NCI-H82 treated with DMSO at 0.1 percent for 48 hours (cell line): ENCODE measurements around the gene ZNF592.
"Not testable (repeated sequence)": the region's sequence is repeated elsewhere in the genome, so short reads cannot be mapped to it uniquely, and the experiment has no call there.

Experiments
- DNase-seq: peaks from one replicate; lab custom pipeline; 2025; ENCODE audit not compliant: unreplicated experiment; lab: John Stamatoyannopoulos, UW

The ZNF592 gene

DNA sequence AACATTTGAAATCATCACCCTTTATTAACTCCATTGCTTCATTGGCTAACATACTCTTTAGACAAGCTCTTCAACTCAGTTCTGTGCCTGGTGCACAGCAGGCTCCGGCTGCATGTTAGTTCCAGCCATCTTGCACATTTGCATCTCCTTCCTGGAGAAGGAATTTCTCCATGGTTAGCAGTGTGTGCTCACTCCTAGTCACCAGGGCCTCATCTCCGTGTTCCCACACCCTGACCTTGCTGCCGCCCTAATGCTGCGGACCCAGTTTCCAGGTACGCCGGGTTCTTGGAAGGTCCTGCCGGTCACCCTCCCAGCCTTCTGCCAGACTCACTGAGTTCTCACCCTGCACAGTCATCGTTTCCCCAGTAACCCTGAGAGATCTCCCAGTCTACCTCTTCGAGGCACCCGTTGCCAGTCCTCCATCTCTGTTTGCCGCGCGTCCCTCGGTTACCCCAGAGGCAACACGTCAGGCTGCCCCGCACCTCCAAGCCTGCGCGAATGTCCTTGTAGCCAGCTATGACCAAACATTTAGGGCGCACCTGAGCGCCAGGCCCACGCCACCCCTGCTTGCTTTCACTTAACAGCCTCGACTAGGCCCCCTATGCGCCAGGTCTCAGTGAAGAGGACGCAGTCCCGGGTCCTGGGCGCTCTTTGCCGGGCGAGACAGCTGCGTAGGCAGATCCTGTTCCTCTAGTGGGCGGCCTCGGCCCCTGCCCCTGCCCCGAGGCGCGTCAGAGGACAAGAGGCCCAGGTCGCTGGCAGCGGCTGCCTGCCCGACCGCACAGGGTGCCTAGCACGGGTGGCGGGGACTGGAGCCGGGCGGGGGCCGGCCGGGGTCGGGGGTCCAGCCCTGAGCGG, 747 bp upstream of the ZNF592 start:
- no peak for DNase-seq

DNA sequence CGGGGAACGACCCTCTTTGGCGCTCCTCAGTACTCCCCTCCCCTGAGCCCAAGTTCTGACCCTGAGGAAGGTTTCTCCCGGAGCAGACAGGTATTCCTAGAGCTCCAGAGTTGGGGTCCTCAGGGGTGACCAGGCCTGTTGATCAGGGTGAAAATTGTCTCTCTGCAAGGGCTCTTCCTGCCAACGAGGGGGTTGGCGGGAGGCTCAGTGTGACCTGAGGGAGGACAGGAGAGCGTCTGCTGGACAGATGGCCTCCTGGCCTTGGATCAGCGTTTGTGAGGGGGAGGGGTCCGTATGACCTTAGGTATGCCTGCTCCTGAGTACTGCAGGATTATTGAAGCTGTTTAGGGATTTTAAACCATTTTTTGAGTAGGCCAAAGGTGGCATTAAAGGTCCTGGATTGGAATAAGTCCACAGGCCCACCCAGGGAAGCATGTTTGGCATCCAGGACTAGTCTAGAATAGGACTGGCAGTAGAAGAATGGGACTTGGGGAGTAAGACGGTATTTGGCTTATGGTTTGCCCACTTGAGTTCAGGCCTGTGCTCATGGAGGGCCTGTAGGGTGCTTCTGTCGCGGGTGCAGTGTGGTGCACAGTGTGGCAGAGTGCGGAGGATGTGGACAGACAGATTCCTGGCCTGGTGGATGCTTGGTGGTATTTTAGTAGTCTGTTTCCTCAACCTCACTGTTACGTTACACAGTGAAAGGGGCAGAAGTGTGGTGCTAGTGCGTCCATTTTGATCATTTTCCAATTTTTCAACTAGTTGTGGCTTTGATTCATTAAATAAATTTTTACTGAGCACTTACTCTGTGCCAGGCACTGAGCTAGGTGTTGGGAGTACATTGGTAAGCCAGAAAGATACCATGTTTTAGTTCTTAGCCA, 959 bp downstream of the ZNF592 start:
- DNase-seq, result peak; percentile 36

DNA sequence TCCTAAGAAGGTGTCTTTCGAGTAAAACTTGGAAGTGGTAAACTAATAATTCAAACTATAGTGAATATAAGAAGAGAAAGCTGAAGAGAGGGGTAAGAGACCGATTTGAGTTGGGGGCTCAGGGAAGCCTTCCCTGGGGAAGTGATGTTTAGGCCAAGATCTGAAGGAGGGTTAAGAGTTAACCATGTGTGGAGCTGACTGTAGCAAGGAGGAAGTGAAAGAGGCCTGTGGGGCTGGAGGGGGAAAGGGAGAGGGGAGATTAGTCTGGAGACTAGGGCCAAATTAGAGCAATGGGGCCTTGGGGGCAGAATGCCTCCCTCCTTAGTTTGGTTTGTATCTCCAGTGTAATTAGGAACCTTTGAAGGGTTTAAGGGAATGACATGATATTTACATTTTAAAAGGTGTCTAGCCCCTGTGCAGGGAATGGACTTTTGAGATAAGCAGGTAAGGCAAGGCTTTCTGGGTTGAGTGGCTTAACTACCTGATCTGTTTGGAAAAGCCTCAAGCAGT, 2.2 kb downstream of the ZNF592 start:
- no peak for DNase-seq

GRCh38 chr15:84751721-84752120, 3.3 kb downstream of the ZNF592 start:
- not testable (repeated sequence) for DNase-seq

- DNase-seq, result no peak
Observed at GRCh38 chr15:84752195-84752594, 3.8 kb downstream of the ZNF592 start.

DNA sequence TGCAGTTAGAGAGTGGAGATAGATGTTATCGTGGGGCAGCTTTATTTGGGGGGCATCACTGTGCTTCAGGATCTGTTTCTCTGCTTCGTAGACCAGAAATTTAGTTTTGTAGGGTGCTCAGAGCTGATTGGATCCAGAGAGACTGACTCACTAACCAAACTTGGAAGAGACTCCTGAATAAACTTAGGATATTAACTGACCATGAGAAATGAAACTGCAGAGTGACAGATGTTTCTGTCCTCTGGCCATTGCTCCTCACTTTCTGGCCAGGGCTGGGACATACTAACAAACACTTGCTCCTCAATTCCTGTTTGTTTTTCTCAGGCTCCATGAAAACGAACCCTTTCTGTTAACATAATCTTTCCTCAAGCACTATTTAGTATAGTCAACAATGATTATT, 4.3 kb downstream of the ZNF592 start:
- no peak for DNase-seq

GRCh38 chr15:84754889-84755288, 6.5 kb downstream of the ZNF592 start:
- not testable (repeated sequence) for DNase-seq

DNA sequence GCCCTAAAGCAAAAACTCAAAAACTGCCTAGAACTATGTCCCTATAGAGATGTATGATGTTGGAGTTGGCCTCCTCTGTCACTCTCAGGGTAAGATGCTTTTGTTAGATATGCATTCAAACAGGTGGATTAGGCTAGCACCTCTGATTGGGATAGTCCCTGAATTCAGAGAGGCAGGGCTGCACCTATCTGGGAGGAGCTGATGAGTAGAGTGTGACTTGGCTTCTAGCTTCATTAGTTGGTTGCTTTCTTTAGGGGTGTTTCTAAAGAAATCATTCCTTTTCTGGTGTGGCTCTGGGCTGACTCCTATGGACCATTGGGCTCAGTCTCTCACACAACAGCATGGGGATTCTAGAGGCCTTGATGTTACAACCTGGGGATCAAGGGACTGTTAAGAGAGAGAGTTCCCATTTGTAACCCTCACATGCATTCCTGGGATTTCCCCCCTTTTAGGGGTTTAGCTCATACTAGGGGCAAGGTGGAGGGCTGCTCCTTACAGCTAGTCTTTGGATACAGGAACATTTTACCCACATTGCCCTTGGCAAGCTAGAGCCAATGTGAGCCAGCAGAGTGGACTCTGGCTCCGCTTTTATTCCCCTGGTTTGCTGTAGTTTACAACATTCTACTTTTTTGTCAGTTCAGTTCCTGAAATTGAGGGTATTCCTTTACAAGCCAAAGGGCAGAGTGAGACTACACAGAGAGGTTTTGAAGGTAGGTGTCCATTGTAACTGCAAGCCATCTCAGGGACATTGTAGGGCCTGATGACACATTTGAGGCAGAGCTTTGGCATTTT, 7.5 kb downstream of the ZNF592 start:
- DNase-seq, result no peak

DNA sequence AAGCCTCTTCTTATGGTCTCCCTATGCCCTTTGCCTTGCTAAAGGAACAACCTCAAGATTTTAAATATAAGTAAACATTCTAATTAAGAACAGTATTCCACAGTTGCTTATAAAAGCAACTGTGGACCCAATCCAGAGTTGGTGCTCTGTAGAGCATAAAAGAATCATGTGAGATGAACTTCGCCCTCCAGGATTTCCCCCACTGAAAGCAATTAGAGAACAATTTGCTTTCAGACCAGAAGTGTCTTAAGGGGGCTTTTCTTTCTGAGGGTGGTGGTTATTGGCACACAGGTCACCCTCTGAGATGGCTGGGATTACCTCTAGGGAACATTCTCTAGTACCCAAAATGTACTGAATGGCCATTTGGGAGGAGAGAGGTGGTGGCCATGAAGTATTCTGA, 10.6 kb downstream of the ZNF592 start:
- no peak for DNase-seq

GRCh38 chr15:84760219-84760618, 11.8 kb downstream of the ZNF592 start:
- no peak for DNase-seq

- no peak for DNase-seq
Observed at GRCh38 chr15:84761607-84762131, 13.3 kb downstream of the ZNF592 start.

GRCh38 chr15:84762840-84763572, 14.6 kb downstream of the ZNF592 start:
- DNase-seq, result no peak

GRCh38 chr15:84764585-84764984, 16.2 kb downstream of the ZNF592 start:
- no peak for DNase-seq

DNA sequence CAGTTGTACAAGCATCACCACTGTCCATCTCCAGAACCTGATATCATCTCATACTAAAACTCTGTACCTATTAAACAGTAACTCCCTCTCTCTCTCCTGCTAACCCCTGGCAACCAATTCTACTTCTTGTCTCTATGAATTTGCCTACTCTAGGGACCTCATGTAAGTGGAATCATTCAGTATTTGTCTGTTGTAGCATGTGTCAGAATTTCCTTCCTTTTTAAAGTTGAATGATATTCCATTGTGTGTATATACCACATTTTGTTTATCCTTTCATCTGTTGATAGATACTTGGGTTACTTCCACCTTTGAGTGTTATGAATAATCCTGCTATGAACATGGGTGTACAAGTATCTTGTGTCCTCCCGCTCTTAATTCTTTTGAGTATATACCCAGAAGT, 16.6 kb downstream of the ZNF592 start:
- DNase-seq, result no peak

GRCh38 chr15:84765675-84766074, 17.3 kb downstream of the ZNF592 start:
- DNase-seq, result no peak

DNA sequence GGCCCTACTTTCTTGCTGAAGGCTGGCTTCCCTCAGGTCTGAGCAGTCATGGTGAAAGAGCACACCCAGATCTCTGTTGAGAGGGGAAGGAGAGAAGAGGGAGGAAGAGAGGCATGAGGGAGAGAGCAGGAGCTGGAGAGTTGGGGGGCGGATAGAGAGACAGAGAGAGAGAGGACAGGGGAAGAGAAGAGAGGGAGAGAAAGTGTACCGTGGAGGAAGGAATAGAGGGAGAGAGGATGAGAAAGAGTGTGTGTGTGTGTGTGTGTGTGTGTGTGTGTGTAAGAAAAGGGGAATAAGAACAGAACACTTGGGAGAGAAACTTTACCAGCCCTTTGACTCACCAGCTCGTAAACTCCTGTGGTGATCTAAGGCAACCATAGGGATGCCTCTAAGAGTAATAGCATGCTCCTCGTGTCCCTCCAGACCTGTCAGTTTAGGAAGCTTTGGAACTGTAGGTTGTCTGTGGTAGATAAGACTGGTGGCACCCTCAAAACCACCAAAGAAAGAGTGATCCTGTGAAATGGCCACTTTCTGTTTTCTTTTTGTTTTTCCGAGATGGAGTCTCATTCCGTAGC, 18.2 kb downstream of the ZNF592 start:
- DNase-seq, result no peak

DNA sequence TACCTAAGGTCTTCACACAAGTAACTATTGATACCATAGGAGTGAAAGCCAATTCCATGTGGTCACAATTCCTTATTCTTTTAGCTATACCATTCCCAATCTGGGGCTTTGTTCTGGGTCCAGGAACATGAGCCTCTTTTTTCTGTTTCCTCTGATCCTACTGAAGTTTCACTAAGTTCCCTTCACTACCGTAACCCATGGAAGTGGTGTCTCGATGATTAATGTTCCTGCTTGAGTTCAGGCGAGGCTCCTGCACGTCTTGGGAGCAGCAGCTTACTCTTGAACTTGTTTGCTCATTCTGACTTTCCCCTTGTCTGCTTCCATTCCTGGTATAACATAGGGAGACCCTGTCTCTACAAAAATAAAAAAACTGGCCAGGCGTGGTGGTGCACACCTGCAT, 23.6 kb downstream of the ZNF592 start:
- no peak for DNase-seq

DNA sequence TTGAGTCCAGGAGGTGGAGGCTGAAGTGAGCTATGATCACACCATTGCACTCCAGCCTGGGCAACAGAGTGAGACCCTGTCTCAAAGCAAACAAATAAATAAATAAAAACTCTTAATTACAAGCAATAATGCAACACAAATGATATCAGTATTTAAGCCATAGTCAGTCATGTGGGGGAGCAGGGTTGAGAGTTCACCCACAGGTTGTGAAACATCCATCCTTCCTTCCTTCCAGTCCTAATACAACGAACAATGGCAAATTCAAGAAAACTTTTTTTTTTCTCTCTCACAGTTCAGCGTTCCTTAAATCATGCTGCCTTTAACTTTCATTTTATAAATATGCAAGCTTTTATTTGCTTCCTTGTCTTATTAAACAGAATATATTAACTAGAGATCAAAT, 24.1 kb downstream of the ZNF592 start:
- DNase-seq, result no peak

- no peak for DNase-seq
Observed at GRCh38 chr15:84773716-84774115, 25.3 kb downstream of the ZNF592 start.
